ENCODE data around the gene SDC1.

Gene SDC1

DNA sequence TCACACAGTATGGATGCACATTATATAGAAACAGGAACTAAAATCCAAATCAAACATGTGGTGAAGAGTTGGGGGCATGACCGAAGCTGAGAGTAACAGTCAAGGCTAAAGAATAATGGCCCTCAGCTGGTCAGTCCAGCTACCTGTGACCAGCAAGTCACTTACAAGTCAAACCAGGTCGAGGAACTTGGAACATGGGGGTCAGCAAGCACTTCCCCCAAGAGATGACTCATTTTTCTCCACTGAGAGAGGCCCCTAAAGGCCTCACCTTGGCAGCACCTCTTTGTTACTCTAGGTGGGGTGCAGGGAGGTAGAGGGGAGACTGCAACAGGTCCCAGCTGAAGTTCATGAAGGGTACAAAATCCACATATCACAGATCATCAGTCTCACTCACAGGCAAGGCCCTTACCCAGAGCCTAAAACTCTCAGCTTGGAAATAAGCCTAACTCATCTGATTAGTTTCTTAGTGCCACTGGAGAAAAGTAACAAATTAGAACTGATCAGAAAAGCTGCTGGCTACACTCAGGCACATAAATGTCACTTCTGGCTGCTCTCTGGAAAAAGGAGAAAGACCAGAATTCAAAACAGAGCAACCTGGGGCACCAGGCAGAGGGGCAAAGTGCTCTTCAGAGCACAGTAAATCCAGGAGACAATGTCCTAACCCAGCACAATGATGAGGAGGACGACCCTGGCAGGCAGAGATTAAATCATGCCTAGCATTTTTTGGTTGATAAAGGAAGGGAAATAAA lies 4.0 kb downstream of the SDC1 start:
- Histone ChIP-seq H3K79me2 (no peaks in the 10 kb centered on the region), H3K36me3 (ENCODE audit: control insufficient read depth, insufficient read depth, low read length) (no peaks in the 10 kb centered on the region), H3K27ac (no peak overlapping the region), H2AFZ (no peak overlapping the region), H3K4me2 (ENCODE audit: low read length) (no peak overlapping the region), H3K4me3 (ENCODE audit: low read depth, low read length) (no peak overlapping the region), H3K27me3 (ENCODE audit: control insufficient read depth, insufficient read depth, low read length) (no peaks in the 10 kb centered on the region), H3K9ac (no peak overlapping the region), H3K4me1 (peaks cover 2% of the 10 kb centered on the region), H3K9me3 (ENCODE audit: control insufficient read depth, low read length) (no peaks in the 10 kb centered on the region)
- TF ChIP-seq, protein P1, sequence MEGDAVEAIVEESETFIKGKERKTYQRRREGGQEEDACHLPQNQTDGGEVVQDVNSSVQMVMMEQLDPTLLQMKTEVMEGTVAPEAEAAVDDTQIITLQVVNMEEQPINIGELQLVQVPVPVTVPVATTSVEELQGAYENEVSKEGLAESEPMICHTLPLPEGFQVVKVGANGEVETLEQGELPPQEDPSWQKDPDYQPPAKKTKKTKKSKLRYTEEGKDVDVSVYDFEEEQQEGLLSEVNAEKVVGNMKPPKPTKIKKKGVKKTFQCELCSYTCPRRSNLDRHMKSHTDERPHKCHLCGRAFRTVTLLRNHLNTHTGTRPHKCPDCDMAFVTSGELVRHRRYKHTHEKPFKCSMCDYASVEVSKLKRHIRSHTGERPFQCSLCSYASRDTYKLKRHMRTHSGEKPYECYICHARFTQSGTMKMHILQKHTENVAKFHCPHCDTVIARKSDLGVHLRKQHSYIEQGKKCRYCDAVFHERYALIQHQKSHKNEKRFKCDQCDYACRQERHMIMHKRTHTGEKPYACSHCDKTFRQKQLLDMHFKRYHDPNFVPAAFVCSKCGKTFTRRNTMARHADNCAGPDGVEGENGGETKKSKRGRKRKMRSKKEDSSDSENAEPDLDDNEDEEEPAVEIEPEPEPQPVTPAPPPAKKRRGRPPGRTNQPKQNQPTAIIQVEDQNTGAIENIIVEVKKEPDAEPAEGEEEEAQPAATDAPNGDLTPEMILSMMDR (IDR thresholded peaks at IDR 0.05), result no peak

DNA sequence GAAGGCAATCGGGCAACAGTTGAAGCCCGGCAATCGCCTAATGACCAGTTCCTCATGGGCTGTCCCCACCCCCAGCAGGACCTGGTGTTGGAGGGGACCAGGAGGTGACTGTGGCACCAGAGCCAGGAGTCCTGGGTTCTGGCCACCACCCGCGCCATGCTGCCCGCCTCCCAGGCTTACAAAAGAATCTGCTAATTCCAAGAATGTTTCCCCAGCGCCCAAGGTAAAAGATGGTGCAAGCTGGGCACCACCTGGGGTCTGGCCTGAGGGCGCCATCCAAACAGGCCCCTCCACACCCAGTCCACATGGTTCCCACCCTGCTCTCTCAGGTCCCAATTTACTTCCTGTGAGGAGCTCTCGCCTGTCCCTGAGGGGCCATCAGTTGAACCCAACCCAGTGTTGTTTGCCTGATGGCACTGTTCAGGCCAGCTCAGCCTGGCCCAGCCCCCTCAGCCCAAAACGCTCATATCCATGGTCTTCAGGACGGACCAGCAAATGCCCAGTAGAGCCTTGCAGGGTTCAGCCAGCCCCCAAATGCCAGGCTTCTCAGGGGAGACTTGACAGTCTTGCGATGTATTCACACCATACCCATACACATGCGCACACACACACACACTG lies 5.1 kb downstream of the SDC1 start:
- TF ChIP-seq, protein P1 (IDR thresholded peaks at IDR 0.05), result no peak
- H3K27me3 ChIP-seq (ENCODE audit: control insufficient read depth, insufficient read depth, low read length), result no peaks in the 10 kb centered on the region
- H3K4me2 ChIP-seq (ENCODE audit: low read length), result no peak overlapping the region
- H3K9me3 ChIP-seq (ENCODE audit: control insufficient read depth, low read length), result no peaks in the 10 kb centered on the region
- H3K27ac ChIP-seq, result no peak overlapping the region
- H2AFZ ChIP-seq, result no peak overlapping the region
- no peaks in the 10 kb centered on the region for H3K36me3 ChIP-seq (ENCODE audit: control insufficient read depth, insufficient read depth, low read length)
- no peaks in the 10 kb centered on the region for H3K79me2 ChIP-seq
- H3K4me3 ChIP-seq (ENCODE audit: low read depth, low read length), result no peak overlapping the region
- H3K4me1 ChIP-seq, result peaks cover 2% of the 10 kb centered on the region
- no peak overlapping the region for H3K9ac ChIP-seq

DNA sequence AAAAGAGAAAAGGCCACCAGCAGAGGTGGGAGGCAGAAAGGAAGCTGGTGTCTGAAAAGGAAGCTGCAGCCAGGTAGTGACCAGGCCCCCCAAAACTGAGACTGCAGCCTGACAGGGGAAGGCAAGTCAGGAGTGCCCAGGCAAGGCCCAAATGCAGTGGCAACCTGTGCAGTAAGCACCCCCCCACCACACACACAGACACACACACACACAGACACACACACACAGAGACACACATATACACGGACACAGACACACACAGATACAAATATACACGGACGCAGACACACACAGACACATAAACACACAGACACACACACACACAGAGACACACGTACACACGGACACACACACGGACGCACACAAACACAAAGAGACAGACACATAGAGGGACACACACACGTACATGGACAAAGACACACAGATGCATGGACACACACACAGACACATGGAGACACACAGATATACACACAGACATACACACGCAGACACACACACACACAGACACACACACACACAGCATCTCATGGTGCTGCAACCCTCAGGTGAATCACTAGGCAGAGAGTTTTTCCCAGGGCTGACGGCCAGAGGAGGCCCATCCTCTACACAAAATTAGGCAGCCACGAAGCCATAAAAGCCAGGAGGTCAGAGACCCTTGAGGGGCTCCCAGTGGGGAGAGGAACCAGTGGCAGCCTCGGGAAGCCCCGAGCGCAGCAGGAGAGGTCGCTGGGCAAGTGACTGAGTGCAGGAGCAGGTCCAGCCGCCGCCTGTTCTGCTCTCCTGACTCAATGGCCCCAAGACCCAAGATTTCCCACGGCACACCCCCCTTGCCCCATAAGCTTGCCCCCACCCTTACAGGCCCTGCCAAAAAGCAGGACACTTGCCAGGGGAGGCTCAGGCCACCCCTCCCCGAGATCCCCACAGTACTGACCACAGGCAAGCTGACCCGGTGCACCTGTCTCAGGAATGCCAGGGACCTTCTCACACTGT lies 6.3 kb downstream of the SDC1 start:
- Histone ChIP-seq H3K79me2 (no peaks in the 10 kb centered on the region), H3K4me2 (ENCODE audit: low read length) (no peak overlapping the region), H3K4me1 (peaks cover 7% of the 10 kb centered on the region), H3K4me3 (ENCODE audit: low read depth, low read length) (no peak overlapping the region), H3K27ac (no peak overlapping the region), H2AFZ (no peak overlapping the region), H3K27me3 (ENCODE audit: control insufficient read depth, insufficient read depth, low read length) (no peaks in the 10 kb centered on the region), H3K9me3 (ENCODE audit: control insufficient read depth, low read length) (no peaks in the 10 kb centered on the region), H3K36me3 (ENCODE audit: control insufficient read depth, insufficient read depth, low read length) (no peaks in the 10 kb centered on the region), H3K9ac (no peak overlapping the region)
- TF ChIP-seq, protein P1 (IDR thresholded peaks at IDR 0.05), result no peak

DNA sequence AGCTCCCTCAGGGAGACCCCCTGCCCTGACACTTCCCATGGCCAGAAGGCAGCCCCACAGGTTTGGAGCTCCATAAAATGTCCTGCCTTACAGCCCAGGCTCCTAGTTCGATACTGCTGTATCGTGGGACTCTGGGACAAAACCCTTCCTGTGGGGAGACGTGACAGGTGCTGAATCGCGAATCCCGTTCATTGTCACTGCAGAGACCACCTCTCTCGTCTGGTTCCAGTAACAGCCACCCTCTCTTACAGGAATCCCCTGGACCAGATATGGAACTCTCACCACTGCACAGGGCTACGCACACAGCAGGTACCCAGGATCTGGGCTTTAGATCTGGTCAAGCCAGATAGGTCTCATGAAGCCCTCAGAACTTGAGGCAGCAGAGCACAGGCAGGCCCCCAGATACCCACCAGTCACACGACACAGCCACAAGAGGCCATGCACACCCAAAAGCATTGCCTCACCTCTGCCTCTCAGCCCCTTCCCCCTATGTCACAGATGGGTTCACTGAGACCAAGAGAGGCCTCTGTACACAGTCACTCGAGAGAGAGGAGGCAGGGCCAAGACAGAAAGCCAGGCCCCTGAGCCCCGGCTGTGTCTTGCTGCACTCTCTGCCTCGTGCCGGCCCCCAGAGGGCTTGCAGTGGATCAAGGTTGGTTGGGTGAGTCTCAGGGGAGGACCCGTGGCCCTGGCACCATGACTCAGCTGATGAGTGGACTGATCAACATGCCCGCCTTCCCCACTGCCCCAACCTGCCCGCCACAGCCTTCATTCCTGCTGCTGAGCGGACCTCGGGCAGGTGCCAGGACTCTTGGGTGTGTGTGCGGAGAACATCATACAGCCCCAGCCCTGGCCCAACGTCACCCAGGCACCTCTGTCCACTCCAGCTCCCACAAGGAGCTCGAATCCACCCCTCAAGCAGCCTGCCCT lies 7.6 kb downstream of the SDC1 start:
- Histone ChIP-seq H3K4me1 (peaks cover 18% of the 10 kb centered on the region), H3K27ac (no peak overlapping the region), H3K9me3 (ENCODE audit: control insufficient read depth, low read length) (no peaks in the 10 kb centered on the region), H3K9ac (no peak overlapping the region), H2AFZ (no peak overlapping the region), H3K36me3 (ENCODE audit: control insufficient read depth, insufficient read depth, low read length) (no peaks in the 10 kb centered on the region), H3K4me2 (ENCODE audit: low read length) (no peak overlapping the region), H3K27me3 (ENCODE audit: control insufficient read depth, insufficient read depth, low read length) (no peaks in the 10 kb centered on the region), H3K4me3 (ENCODE audit: low read depth, low read length) (no peak overlapping the region), H3K79me2 (no peaks in the 10 kb centered on the region)
- TF ChIP-seq, protein P1 (IDR thresholded peaks at IDR 0.05), result no peak

Data from parathyroid adenoma (tissue), 2 donors.